Transverse colon (tissue), 1 donor: ENCODE results near the gene FBXW9.

Source experiments
- EP300 ChIP-seq: sonication (generic); formaldehyde crosslinking; IDR thresholded peaks from one replicate; pipeline ENCODE4 v1.6.1; 2017; ENCODE audit warnings: antibody characterized with exemption, low read depth
- POLR2A ChIP-seq: fragments of 450-650 bp; IDR thresholded peaks from one replicate; pipeline ENCODE4 v1.6.1; 2016; ENCODE audit warnings: antibody characterized with exemption, mild to moderate bottlenecking, moderate library complexity

GRCh38 chr19:12646551-12646950 is 49.9 kb downstream of the FBXW9 start:
- TF ChIP-seq EP300 (no peak), POLR2A (no peak)
